Karpas-422 (cell line): Measurements from ENCODE around the gene NRIP3. TPM values are rescaled to one million over a fixed set of nuclear protein-coding genes. Genes with fewer than 3 reads are reported as not detected.

ENCODE experiments used
- DNase-seq: peaks from one replicate; pipeline ENCODE4 v3.0.0-alpha.2; 2015
- H2AFZ ChIP-seq: fragments of 200-600 bp; sonication (generic); 2 replicates; pipeline ENCODE4 v1.6.1; 2014; ENCODE audit warnings: antibody characterized with exemption, low read length, mixed read lengths
- H3K27ac ChIP-seq: fragments of 200-600 bp; sonication (generic); 2 replicates; pipeline ENCODE4 v1.5.1; 2014; ENCODE audit warnings: mild to moderate bottlenecking, low read length, moderate library complexity
- H3K27me3 ChIP-seq: fragments of 200-600 bp; sonication (generic); 2 replicates; pipeline ENCODE4 v1.6.1; 2014; ENCODE audit warnings: low read length, mixed read lengths
- H3K36me3 ChIP-seq: fragments of 200-600 bp; sonication (generic); 2 replicates; pipeline ENCODE4 v1.6.1; 2014; ENCODE audit warnings: low read length, mixed read lengths; ENCODE audit not compliant: insufficient read depth
- H3K4me1 ChIP-seq: fragments of 200-600 bp; sonication (generic); 2 replicates; pipeline ENCODE4 v1.6.1; 2014; ENCODE audit warnings: mild to moderate bottlenecking, low read length, mixed read lengths
- H3K4me2 ChIP-seq: fragments of 200-600 bp; sonication (generic); 2 replicates; pipeline ENCODE4 v1.6.1; 2014; ENCODE audit warnings: low read length, low read depth, mild to moderate bottlenecking; ENCODE audit not compliant: poor library complexity, severe bottlenecking
- H3K4me3 ChIP-seq: fragments of 200-600 bp; sonication (generic); 2 replicates; pipeline ENCODE4 v1.5.1; 2014; ENCODE audit warnings: mild to moderate bottlenecking, antibody characterized with exemption, low read length, mixed read lengths
- H3K79me2 ChIP-seq: fragments of 200-600 bp; sonication (generic); 2 replicates; pipeline ENCODE4 v1.6.1; 2014; ENCODE audit warnings: mild to moderate bottlenecking, low read length, mixed read lengths
- H3K9ac ChIP-seq: fragments of 200-600 bp; sonication (generic); 2 replicates; pipeline ENCODE4 v1.6.0; 2014; ENCODE audit warnings: low read length
- H3K9me2 ChIP-seq: fragments of 200-600 bp; sonication (generic), shearing (Covaris generic); replicated peaks from 2 replicates; pipeline ENCODE4 v1.6.0; 2014; ENCODE audit warnings: mild to moderate bottlenecking, low read length, moderate library complexity; ENCODE audit not compliant: insufficient read depth
- H3K9me3 ChIP-seq: fragments of 300-700, 200-600 bp; sonication (generic); 2 replicates; pipeline ENCODE4 v1.6.1; 2014; ENCODE audit warnings: low read length, mixed read lengths
- H4K20me1 ChIP-seq: fragments of 200-600 bp; sonication (generic); 2 replicates; pipeline ENCODE4 v1.6.1; 2014; ENCODE audit warnings: mild to moderate bottlenecking, antibody characterized with exemption, low read length, low read depth; ENCODE audit not compliant: insufficient read depth
- total RNA-seq: library from RNA; depleted of rRNA; stranded (reverse); fragments of >200 nt; shearing (Covaris generic); gene quantifications from 2 replicates; pipeline ENCODE4 v1.2.3, GENCODE V29; 2014; ENCODE audit warnings: low replicate concordance

Gene NRIP3
- total RNA-seq, 1 experiment from 2014 or later: not detected

- H3K9me2 ChIP-seq: no peaks in the 10 kb centered on the region
- peaks cover 61% of the 10 kb centered on the region for H3K79me2 ChIP-seq
- H3K27me3 ChIP-seq: no peaks in the 10 kb centered on the region
- 0 out of 2 replicates have a peak, but pooled peaks cover 3% of the 10 kb centered on the region for H3K36me3 ChIP-seq
- peak overlapping the region; percentile 81 for H3K4me3 ChIP-seq
- H4K20me1 ChIP-seq: no peaks in the 10 kb centered on the region
- H3K4me1 ChIP-seq: peaks cover 35% of the 10 kb centered on the region
- H3K9me3 ChIP-seq: no peaks in the 10 kb centered on the region
- peak overlapping the region; percentile 94 for H3K9ac ChIP-seq
- H2AFZ ChIP-seq: peak overlapping the region; percentile 68; the same call in 1 of the 2 replicates
- no peak overlapping the region for H3K27ac ChIP-seq
- peak overlapping the region; percentile 85 for H3K4me2 ChIP-seq
- DNase-seq: peak; percentile 87
Observed at GRCh38 chr11:8963569-8964323, 40.1 kb downstream of the NRIP3 start.

- Histone ChIP-seq H4K20me1 (no peaks in the 10 kb centered on the region), H3K36me3 (0 out of 2 replicates have a peak, but pooled peaks cover 3% of the 10 kb centered on the region), H3K4me3 (peak overlapping the region; percentile 81), H3K27me3 (no peaks in the 10 kb centered on the region), H3K79me2 (peaks cover 67% of the 10 kb centered on the region), H3K27ac (no peak overlapping the region), H3K4me2 (peak overlapping the region; percentile 85), H3K9me2 (no peaks in the 10 kb centered on the region), H2AFZ (no peak overlapping the region), H3K4me1 (peaks cover 35% of the 10 kb centered on the region), H3K9me3 (no peaks in the 10 kb centered on the region), H3K9ac (peak overlapping the region; percentile 94)
- DNase-seq: no peak
Observed at GRCh38 chr11:8962841-8963240, 41.0 kb downstream of the NRIP3 start.

- Histone ChIP-seq H3K9me2 (no peaks in the 10 kb centered on the region), H3K4me2 (peak overlapping the region; percentile 85), H3K27ac (no peak overlapping the region), H3K4me1 (peaks cover 31% of the 10 kb centered on the region), H3K79me2 (peaks cover 80% of the 10 kb centered on the region), H3K9ac (no peak overlapping the region), H2AFZ (no peak overlapping the region), H3K9me3 (no peaks in the 10 kb centered on the region), H3K4me3 (no peak overlapping the region), H3K27me3 (no peaks in the 10 kb centered on the region), H3K36me3 (0 out of 2 replicates have a peak, but pooled peaks cover 3% of the 10 kb centered on the region), H4K20me1 (no peaks in the 10 kb centered on the region)
- no peak for DNase-seq
Observed at GRCh38 chr11:8961401-8961800, 42.4 kb downstream of the NRIP3 start.

GRCh38 chr11:8959546-8960166 lies 44.1 kb downstream of the NRIP3 start:
- no peak overlapping the region for H3K9ac ChIP-seq
- no peaks in the 10 kb centered on the region for H3K9me2 ChIP-seq
- H3K27me3 ChIP-seq: no peaks in the 10 kb centered on the region
- no peak overlapping the region for H2AFZ ChIP-seq
- H3K4me2 ChIP-seq: no peak overlapping the region
- DNase-seq: peak; percentile 74
- peaks cover 3% of the 10 kb centered on the region; the same call in 1 of the 2 replicates for H3K36me3 ChIP-seq
- no peak overlapping the region for H3K27ac ChIP-seq
- H3K4me3 ChIP-seq: no peak overlapping the region
- H4K20me1 ChIP-seq: no peaks in the 10 kb centered on the region
- H3K9me3 ChIP-seq: no peaks in the 10 kb centered on the region
- peaks cover 78% of the 10 kb centered on the region for H3K79me2 ChIP-seq
- peaks cover 20% of the 10 kb centered on the region for H3K4me1 ChIP-seq

GRCh38 chr11:8956860-8957259 lies 46.9 kb downstream of the NRIP3 start:
- H3K9ac ChIP-seq: no peak overlapping the region
- H3K9me3 ChIP-seq: no peaks in the 10 kb centered on the region
- H3K9me2 ChIP-seq: no peaks in the 10 kb centered on the region
- peaks cover 22% of the 10 kb centered on the region; the same call in 1 of the 2 replicates for H3K36me3 ChIP-seq
- H3K27me3 ChIP-seq: no peaks in the 10 kb centered on the region
- H3K4me3 ChIP-seq: no peak overlapping the region
- H3K79me2 ChIP-seq: peaks cover 56% of the 10 kb centered on the region
- DNase-seq: no peak
- H3K4me1 ChIP-seq: peaks cover 4% of the 10 kb centered on the region
- no peak overlapping the region for H3K27ac ChIP-seq
- no peak overlapping the region for H3K4me2 ChIP-seq
- no peak overlapping the region for H2AFZ ChIP-seq
- no peaks in the 10 kb centered on the region for H4K20me1 ChIP-seq

- H3K9me3 ChIP-seq: no peaks in the 10 kb centered on the region
- DNase-seq: no peak
Observed at GRCh38 chr11:8948886-8949285, 54.9 kb downstream of the NRIP3 start.

GRCh38 chr11:8947230-8947943 lies 56.4 kb downstream of the NRIP3 start:
- H3K27ac ChIP-seq: no peak overlapping the region
- H4K20me1 ChIP-seq: no peaks in the 10 kb centered on the region
- H3K9me3 ChIP-seq: no peaks in the 10 kb centered on the region
- no peak overlapping the region for H3K4me3 ChIP-seq
- H3K9ac ChIP-seq: no peak overlapping the region
- H3K27me3 ChIP-seq: no peaks in the 10 kb centered on the region
- no peak overlapping the region for H2AFZ ChIP-seq
- H3K4me1 ChIP-seq: no peaks in the 10 kb centered on the region
- DNase-seq: no peak
- no peak overlapping the region for H3K4me2 ChIP-seq
- H3K79me2 ChIP-seq: no peaks in the 10 kb centered on the region
- peaks cover 16% of the 10 kb centered on the region for H3K36me3 ChIP-seq
- no peaks in the 10 kb centered on the region for H3K9me2 ChIP-seq

More at GRCh38 chr11:8948886-8949285, 54.9 kb downstream of the NRIP3 start:
- Histone ChIP-seq H3K79me2 (no peaks in the 10 kb centered on the region), H2AFZ (no peak overlapping the region), H3K4me3 (no peak overlapping the region), H3K4me2 (no peak overlapping the region), H3K4me1 (no peaks in the 10 kb centered on the region), H3K27me3 (no peaks in the 10 kb centered on the region), H3K9ac (no peak overlapping the region), H4K20me1 (no peaks in the 10 kb centered on the region), H3K36me3 (peaks cover 28% of the 10 kb centered on the region), H3K9me2 (no peaks in the 10 kb centered on the region), H3K27ac (no peak overlapping the region)
